SK-N-SH (cell line): ENCODE data around the gene FBXW11. TPM values are rescaled to one million over a fixed set of nuclear protein-coding genes. Genes with fewer than 3 reads are reported as not detected.

Experiments used
- CTCF ChIA-PET: fragments of 300-600, 350-600 bp; formaldehyde crosslinking; extraction: SDS; loops from one replicate; lab custom pipeline; 2021; lab: Yijun Ruan, JAX
- POLR2A ChIA-PET: fragments of 350-600 bp; sonication (Branson Sonifier 250); formaldehyde crosslinking; extraction: SDS; loops from one replicate; lab custom pipeline; 2020; ENCODE audit warnings: antibody characterized with exemption, inconsistent platforms; lab: Yijun Ruan, JAX
- DNase-seq: peaks from one replicate; pipeline ENCODE4 v3.0.0; 2012
- H2AFZ ChIP-seq: fragments of 200-600 bp; sonication (generic); 2 replicates; pipeline ENCODE4 v1.8.1; 2016; ENCODE audit warnings: antibody characterized with exemption, mild to moderate bottlenecking, low read depth
- H3F3A ChIP-seq: fragments of 200-600 bp; sonication (generic); replicated peaks from 2 replicates; pipeline ENCODE3; 2016; ENCODE audit warnings: antibody characterized with exemption, mild to moderate bottlenecking; ENCODE audit not compliant: insufficient read depth
- H3K27ac ChIP-seq, 2 experiments: fragments of 200-500 bp in 1 of 2; fragments of 200-600 bp in 1 of 2; sonication (Bioruptor generic) in 1 of 2; sonication (generic), shearing (Covaris generic) in 1 of 2; 2 replicates each; pipeline versions ENCODE4 v1.5.1 to v1.6.1; 2014 to 2016; ENCODE audit warnings: low read depth in 2 of 2, inconsistent platforms in 1 of 2, low read length in 1 of 2, mild to moderate bottlenecking in 1 of 2, mixed read lengths in 1 of 2
- H3K27me3 ChIP-seq: fragments of 200-600 bp; sonication (generic), shearing (Covaris generic); 2 replicates; pipeline ENCODE4 v1.6.1; 2016; ENCODE audit warnings: mixed run types; ENCODE audit not compliant: insufficient read depth
- H3K36me3 ChIP-seq, 2 experiments: fragments of 200-500 bp in 1 of 2; fragments of 200-600 bp in 1 of 2; sonication (Bioruptor generic) in 1 of 2; sonication (generic) in 1 of 2; replicated peaks in 1 of 2; 2 replicates each; pipeline versions ENCODE3 to v1.5.1; 2014 to 2016; ENCODE audit warnings: low read length in 1 of 2, mild to moderate bottlenecking in 1 of 2; ENCODE audit not compliant: insufficient read depth in 2 of 2, control insufficient read depth in 1 of 2
- H3K4me1 ChIP-seq, 2 experiments: fragments of 200-500 bp in 1 of 2; fragments of 200-600 bp in 1 of 2; sonication (Bioruptor generic) in 1 of 2; sonication (generic), shearing (Covaris generic) in 1 of 2; 2 replicates each; pipeline versions ENCODE4 v1.5.1 to v1.6.1; 2014 to 2016; ENCODE audit warnings: low read depth in 1 of 2, low read length in 1 of 2, mixed run types in 1 of 2; ENCODE audit not compliant: insufficient read depth in 2 of 2, control insufficient read depth in 1 of 2
- H3K4me2 ChIP-seq: fragments of 200-600 bp; sonication (generic), shearing (Covaris generic); 2 replicates; pipeline ENCODE4 v1.6.1; 2017; ENCODE audit warnings: mixed run types
- H3K4me3 ChIP-seq, 2 experiments: fragments of 200-500 bp in 1 of 2; fragments of 200-600 bp in 1 of 2; sonication (Bioruptor generic) in 1 of 2; sonication (generic), shearing (Covaris generic) in 1 of 2; 2 replicates each; pipeline versions ENCODE4 v1.5.1 to v1.8.1; 2014 to 2016; ENCODE audit warnings: low read depth in 2 of 2, inconsistent platforms in 1 of 2, low read length in 1 of 2, mild to moderate bottlenecking in 1 of 2, mixed read lengths in 1 of 2, moderate library complexity in 1 of 2
- H3K79me2 ChIP-seq: fragments of 200-600 bp; sonication (generic); 2 replicates; pipeline ENCODE4 v1.8.1; 2017; ENCODE audit warnings: mild to moderate bottlenecking; ENCODE audit not compliant: insufficient read depth
- H3K9ac ChIP-seq: fragments of 200-600 bp; sonication (generic); 2 replicates; pipeline ENCODE4 v1.6.1; 2017; ENCODE audit warnings: mixed run types
- H3K9me2 ChIP-seq: fragments of 200-600 bp; sonication (generic); 2 replicates; pipeline ENCODE4 v1.6.1; 2017; ENCODE audit warnings: mixed run types
- H3K9me3 ChIP-seq: fragments of 200-600 bp; sonication (generic); 2 replicates; pipeline ENCODE4 v1.6.1; 2017; ENCODE audit warnings: mixed run types, mild to moderate bottlenecking, moderate library complexity
- H4K20me1 ChIP-seq: fragments of 200-600 bp; sonication (generic); 2 replicates; pipeline ENCODE4 v1.6.1; 2017; ENCODE audit warnings: mild to moderate bottlenecking, mixed run types; ENCODE audit not compliant: insufficient read depth
- CHD2 ChIP-seq: fragments of 150-350 bp; IDR thresholded peaks from 2 replicates; pipeline ENCODE4 v1.6.1; 2018; ENCODE audit warnings: low read length; ENCODE audit not compliant: partially characterized antibody
- ELF1 ChIP-seq: IDR thresholded peaks from 2 replicates; pipeline ENCODE4 v1.4.0; 2012
- EP300 ChIP-seq, 2 experiments: IDR thresholded peaks; 2 replicates each; pipeline versions ENCODE4 v1.4.0 to v1.6.1; 2012; ENCODE audit warnings: borderline replicate concordance in 1 of 2, low read depth in 1 of 2, low read length in 1 of 2
- EZH2phosphoT487 ChIP-seq: fragments of 200-600 bp; sonication (generic); IDR thresholded peaks from 2 replicates; pipeline ENCODE4 v1.6.1; 2017; ENCODE audit warnings: low read depth, mixed run types, mild to moderate bottlenecking, antibody characterized with exemption, moderate library complexity, borderline replicate concordance
- MEF2A ChIP-seq: IDR thresholded peaks from 2 replicates; pipeline ENCODE4 v1.4.0; 2012; ENCODE audit warnings: low read depth, borderline replicate concordance
- MXI1 ChIP-seq: IDR thresholded peaks from 2 replicates; pipeline ENCODE4 v1.6.1; 2012; ENCODE audit warnings: mild to moderate bottlenecking, low read depth, low read length, improper control_type of control experiment
- SMC3 ChIP-seq: IDR thresholded peaks from 2 replicates; pipeline ENCODE4 v1.6.1; 2012; ENCODE audit warnings: low read depth, low read length, improper control_type of control experiment
- WGBS: methylation state at CpG from one replicate; pipeline ENCODE4 v1.1.6; 2017; ENCODE audit warnings: low lambda C conversion rate; 5-methylcytosine and 5-hydroxymethylcytosine counted together
- polyA plus RNA-seq, 3 experiments: library from polyadenylated mRNA; depleted of rRNA; stranded (reverse); fragments of >200 nt; gene quantifications; 2 replicates each; pipeline ENCODE4 v1.2.3, GENCODE V29; 2012
- TF ChIP-seq, protein P1 (sequence below): IDR thresholded peaks from 2 replicates; pipeline ENCODE4 v1.4.0; 2012; ENCODE audit warnings: low read depth
- TF ChIP-seq, protein P2 (sequence below): IDR thresholded peaks from 2 replicates; pipeline ENCODE4 v1.6.1; 2012; ENCODE audit warnings: mild to moderate bottlenecking, low read depth, low read length, moderate library complexity
- TF ChIP-seq, protein P3 (sequence below): IDR thresholded peaks from 2 replicates; pipeline ENCODE4 v1.4.0; 2012; ENCODE audit warnings: low read depth, borderline replicate concordance
- TF ChIP-seq, protein P4 (sequence below): fragments of 150-350 bp; IDR thresholded peaks from 2 replicates; pipeline ENCODE4 v1.6.1; 2017; ENCODE audit warnings: antibody characterized with exemption, low read length, low read depth, borderline replicate concordance

Gene FBXW11
- polyA plus RNA-seq, 1 of the 3 experiments (the other 2 are of a cell fraction), result 37.5 TPM

DNA sequence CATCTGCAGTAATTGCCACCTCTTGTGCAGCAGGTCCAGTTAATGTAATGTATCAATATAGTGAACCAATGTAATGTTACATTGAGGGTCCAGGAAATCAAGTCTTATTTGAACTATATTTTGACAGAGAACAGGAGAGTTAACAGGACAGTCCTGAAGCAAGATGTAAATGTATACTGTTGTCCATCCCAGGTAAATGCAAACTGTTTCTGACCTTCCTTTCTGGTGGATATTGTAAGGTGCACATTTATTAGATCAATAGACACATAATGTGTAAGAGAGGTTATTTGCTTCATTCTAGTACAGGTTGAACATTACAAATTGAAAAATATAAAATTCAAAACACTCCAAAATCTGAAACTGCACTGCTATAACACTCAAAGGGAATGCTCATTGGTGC lies 23.4 kb upstream of the FBXW11 start:
- H3K9ac ChIP-seq, result no peak overlapping the region
- no peaks in the 10 kb centered on the region for H3K9me3 ChIP-seq
- ChIA-PET POLR2A (no interaction called here), CTCF (interaction anchor here (1.4 to 1.5 kb wide), 2 partner anchors 11 to 159 kb away, joined by 4 to 5 read pairs; partner anchors contain the start of gene STK10)
- H3K27me3 ChIP-seq, result no peaks in the 10 kb centered on the region
- H3K36me3 ChIP-seq, result no peaks in the 10 kb centered on the region
- no peaks in the 10 kb centered on the region for H3F3A ChIP-seq
- H3K79me2 ChIP-seq, result no peaks in the 10 kb centered on the region
- H3K4me3 ChIP-seq, result no peak overlapping the region
- no peaks in the 10 kb centered on the region for H4K20me1 ChIP-seq
- no peak for DNase-seq
- H3K4me1 ChIP-seq, result no peaks in the 10 kb centered on the region
- no peak overlapping the region for H2AFZ ChIP-seq
- no peak overlapping the region for H3K4me2 ChIP-seq
- no peak overlapping the region for H3K27ac ChIP-seq
- TF ChIP-seq MEF2A (no peak), EZH2phosphoT487 (no peak)
- H3K9me2 ChIP-seq, result no peaks in the 10 kb centered on the region

DNA sequence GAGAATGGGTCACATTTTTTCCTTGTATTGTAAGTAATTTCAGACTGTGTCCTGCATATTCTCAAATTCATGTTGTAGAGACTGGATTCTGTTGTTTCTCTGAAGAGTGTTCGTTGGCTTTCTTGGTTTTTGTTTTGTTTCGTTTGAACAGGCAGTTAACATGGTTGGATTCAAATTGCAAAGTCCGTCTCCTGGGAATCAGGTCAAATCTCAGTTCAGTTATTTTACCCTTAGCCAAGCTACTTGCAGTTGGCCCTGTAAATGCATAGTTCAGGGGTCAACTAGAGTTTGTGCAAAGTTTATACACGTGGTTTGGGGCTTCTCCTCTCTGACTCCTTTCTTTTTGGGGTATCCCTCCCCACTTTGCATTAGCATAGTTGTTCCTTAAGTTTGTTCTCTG lies 21.7 kb upstream of the FBXW11 start:
- H3K27me3 ChIP-seq, result no peaks in the 10 kb centered on the region
- DNase-seq, result no peak
- no peaks in the 10 kb centered on the region for H3K9me2 ChIP-seq
- H3K27ac ChIP-seq, result no peak overlapping the region
- CTCF ChIA-PET, result interaction anchor here (0.6 to 1.7 kb wide), 3 partner anchors 11 to 16 kb away, joined by 3 to 5 read pairs (median 3); no protein-coding TSS in a partner anchor
- no peaks in the 10 kb centered on the region for H3K9me3 ChIP-seq
- no peaks in the 10 kb centered on the region for H3K36me3 ChIP-seq
- POLR2A ChIA-PET, result no interaction called here
- TF ChIP-seq, protein P1, sequence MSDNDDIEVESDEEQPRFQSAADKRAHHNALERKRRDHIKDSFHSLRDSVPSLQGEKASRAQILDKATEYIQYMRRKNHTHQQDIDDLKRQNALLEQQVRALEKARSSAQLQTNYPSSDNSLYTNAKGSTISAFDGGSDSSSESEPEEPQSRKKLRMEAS, result no peak
- TF ChIP-seq CHD2, result no peak
- TF ChIP-seq MXI1, result no peak
- TF ChIP-seq, protein P2, sequence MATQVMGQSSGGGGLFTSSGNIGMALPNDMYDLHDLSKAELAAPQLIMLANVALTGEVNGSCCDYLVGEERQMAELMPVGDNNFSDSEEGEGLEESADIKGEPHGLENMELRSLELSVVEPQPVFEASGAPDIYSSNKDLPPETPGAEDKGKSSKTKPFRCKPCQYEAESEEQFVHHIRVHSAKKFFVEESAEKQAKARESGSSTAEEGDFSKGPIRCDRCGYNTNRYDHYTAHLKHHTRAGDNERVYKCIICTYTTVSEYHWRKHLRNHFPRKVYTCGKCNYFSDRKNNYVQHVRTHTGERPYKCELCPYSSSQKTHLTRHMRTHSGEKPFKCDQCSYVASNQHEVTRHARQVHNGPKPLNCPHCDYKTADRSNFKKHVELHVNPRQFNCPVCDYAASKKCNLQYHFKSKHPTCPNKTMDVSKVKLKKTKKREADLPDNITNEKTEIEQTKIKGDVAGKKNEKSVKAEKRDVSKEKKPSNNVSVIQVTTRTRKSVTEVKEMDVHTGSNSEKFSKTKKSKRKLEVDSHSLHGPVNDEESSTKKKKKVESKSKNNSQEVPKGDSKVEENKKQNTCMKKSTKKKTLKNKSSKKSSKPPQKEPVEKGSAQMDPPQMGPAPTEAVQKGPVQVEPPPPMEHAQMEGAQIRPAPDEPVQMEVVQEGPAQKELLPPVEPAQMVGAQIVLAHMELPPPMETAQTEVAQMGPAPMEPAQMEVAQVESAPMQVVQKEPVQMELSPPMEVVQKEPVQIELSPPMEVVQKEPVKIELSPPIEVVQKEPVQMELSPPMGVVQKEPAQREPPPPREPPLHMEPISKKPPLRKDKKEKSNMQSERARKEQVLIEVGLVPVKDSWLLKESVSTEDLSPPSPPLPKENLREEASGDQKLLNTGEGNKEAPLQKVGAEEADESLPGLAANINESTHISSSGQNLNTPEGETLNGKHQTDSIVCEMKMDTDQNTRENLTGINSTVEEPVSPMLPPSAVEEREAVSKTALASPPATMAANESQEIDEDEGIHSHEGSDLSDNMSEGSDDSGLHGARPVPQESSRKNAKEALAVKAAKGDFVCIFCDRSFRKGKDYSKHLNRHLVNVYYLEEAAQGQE, result no peak
- TF ChIP-seq ELF1, result no peak
- TF ChIP-seq SMC3, result no peak
- TF ChIP-seq EP300 (IDR thresholded peaks at IDR 0.05; ENCODE audit: borderline replicate concordance in 1 of 2, low read depth in 1 of 2, low read length in 1 of 2), result no peak
- no peak for TF ChIP-seq EZH2phosphoT487
- TF ChIP-seq, protein P3, sequence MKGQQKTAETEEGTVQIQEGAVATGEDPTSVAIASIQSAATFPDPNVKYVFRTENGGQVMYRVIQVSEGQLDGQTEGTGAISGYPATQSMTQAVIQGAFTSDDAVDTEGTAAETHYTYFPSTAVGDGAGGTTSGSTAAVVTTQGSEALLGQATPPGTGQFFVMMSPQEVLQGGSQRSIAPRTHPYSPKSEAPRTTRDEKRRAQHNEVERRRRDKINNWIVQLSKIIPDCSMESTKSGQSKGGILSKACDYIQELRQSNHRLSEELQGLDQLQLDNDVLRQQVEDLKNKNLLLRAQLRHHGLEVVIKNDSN, result no peak
- TF ChIP-seq, protein P4, sequence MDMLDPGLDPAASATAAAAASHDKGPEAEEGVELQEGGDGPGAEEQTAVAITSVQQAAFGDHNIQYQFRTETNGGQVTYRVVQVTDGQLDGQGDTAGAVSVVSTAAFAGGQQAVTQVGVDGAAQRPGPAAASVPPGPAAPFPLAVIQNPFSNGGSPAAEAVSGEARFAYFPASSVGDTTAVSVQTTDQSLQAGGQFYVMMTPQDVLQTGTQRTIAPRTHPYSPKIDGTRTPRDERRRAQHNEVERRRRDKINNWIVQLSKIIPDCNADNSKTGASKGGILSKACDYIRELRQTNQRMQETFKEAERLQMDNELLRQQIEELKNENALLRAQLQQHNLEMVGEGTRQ, result no peak
- no peak overlapping the region for H3K4me2 ChIP-seq
- H3K4me3 ChIP-seq, result no peak overlapping the region
- H3K79me2 ChIP-seq, result no peaks in the 10 kb centered on the region
- no peaks in the 10 kb centered on the region for H3F3A ChIP-seq
- WGBS, result 75% methylated on average over 4 of the region's 4 CpGs
- no peak overlapping the region for H2AFZ ChIP-seq
- H3K4me1 ChIP-seq, result no peaks in the 10 kb centered on the region
- H4K20me1 ChIP-seq, result no peaks in the 10 kb centered on the region
- no peak overlapping the region for H3K9ac ChIP-seq
